Measurements from ENCODE around the gene TMED5.

TMED5 gene

GRCh38 chr1:93140106-93140505, 40.1 kb downstream of the TMED5 start:
- Histone ChIP-seq H3K27ac (no peak overlapping the region), H3K27me3 (replicated peaks) (no peaks in the 10 kb centered on the region), H3K4me3 (ENCODE audit: low read depth, low read length) (no peak overlapping the region), H3K36me3 (replicated peaks) (peaks cover 8% of the 10 kb centered on the region)
- peak; percentile 9 for DNase-seq
- in situ Hi-C loops (cut with HindIII; ENCODE audit: low pct_ligation_motif_present, low sequenced_read_pairs), result no loop called here
- TF ChIP-seq CTCF (IDR thresholded peaks at IDR 0.05; ENCODE audit: low read depth, low read length, missing control alignments), result no peak

GRCh38 chr1:93137604-93138292, 42.5 kb downstream of the TMED5 start:
- no peak for DNase-seq
- H3K27ac ChIP-seq, result no peak overlapping the region
- H3K27me3 ChIP-seq (replicated peaks), result no peaks in the 10 kb centered on the region
- peaks cover 8% of the 10 kb centered on the region for H3K36me3 ChIP-seq (replicated peaks)
- in situ Hi-C loops (cut with HindIII; ENCODE audit: low pct_ligation_motif_present, low sequenced_read_pairs), result no loop called here
- H3K4me3 ChIP-seq (ENCODE audit: low read depth, low read length), result no peak overlapping the region
- TF ChIP-seq CTCF (IDR thresholded peaks at IDR 0.05; ENCODE audit: low read depth, low read length, missing control alignments), result no peak

- no peak overlapping the region for H3K27ac ChIP-seq
- H3K36me3 ChIP-seq (replicated peaks), result peaks cover 8% of the 10 kb centered on the region
- no peaks in the 10 kb centered on the region for H3K27me3 ChIP-seq (replicated peaks)
- no peak for TF ChIP-seq CTCF (IDR thresholded peaks at IDR 0.05; ENCODE audit: low read depth, low read length, missing control alignments)
- no peak overlapping the region for H3K4me3 ChIP-seq (ENCODE audit: low read depth, low read length)
- in situ Hi-C loops (cut with HindIII; ENCODE audit: low pct_ligation_motif_present, low sequenced_read_pairs), result no loop called here
- DNase-seq, result no peak
Measured at GRCh38 chr1:93136445-93136844, 43.8 kb downstream of the TMED5 start.

- in situ Hi-C loops (cut with HindIII; ENCODE audit: low pct_ligation_motif_present, low sequenced_read_pairs), result no loop called here
- TF ChIP-seq CTCF (IDR thresholded peaks at IDR 0.05; ENCODE audit: low read depth, low read length, missing control alignments), result no peak
- H3K27ac ChIP-seq, result no peak overlapping the region
- no peak for DNase-seq
- no peaks in the 10 kb centered on the region for H3K27me3 ChIP-seq (replicated peaks)
- peaks cover 8% of the 10 kb centered on the region for H3K36me3 ChIP-seq (replicated peaks)
- H3K4me3 ChIP-seq (ENCODE audit: low read depth, low read length), result no peak overlapping the region
Measured at GRCh38 chr1:93132638-93133037, 47.6 kb downstream of the TMED5 start.

- in situ Hi-C loops (cut with HindIII; ENCODE audit: low pct_ligation_motif_present, low sequenced_read_pairs), result no loop called here
- no peak for DNase-seq
- no peak overlapping the region for H3K4me3 ChIP-seq (ENCODE audit: low read depth, low read length)
- H3K36me3 ChIP-seq (replicated peaks), result no peaks in the 10 kb centered on the region
- no peak for TF ChIP-seq CTCF (IDR thresholded peaks at IDR 0.05; ENCODE audit: low read depth, low read length, missing control alignments)
- no peaks in the 10 kb centered on the region for H3K27me3 ChIP-seq (replicated peaks)
- no peak overlapping the region for H3K27ac ChIP-seq
Measured at GRCh38 chr1:93129507-93130099, 50.6 kb downstream of the TMED5 start.
